T-cell (primary cell): ENCODE data around the gene IGFL2. TPM values are rescaled to one million over a fixed set of nuclear protein-coding genes. Genes with fewer than 3 reads are reported as not detected.
"Not testable (repeated sequence)": the region's sequence is repeated elsewhere in the genome, so short reads cannot be mapped to it uniquely, and the experiment has no call there.

Source experiments
- ATAC-seq, 4 experiments: fragments of 200-7000 bp in 3 of 4; fragments of 150-1000 bp in 1 of 4; cut with Tn5 transposase; replicated peaks in 1 of 4; 1 replicate in 3 of 4; 2 replicates in 1 of 4; pipeline ENCODE4 v1.10.0; 2021; ENCODE audit warnings: moderate library complexity in 3 of 4, mild to moderate bottlenecking in 2 of 4, moderate number of reproducible peaks in 1 of 4
- CTCF ChIA-PET, 2 donors: fragments of 300-600 bp; sonication (Branson Sonifier 250); formaldehyde crosslinking; loops; one replicate each; lab custom pipeline; 2022; ENCODE audit warnings: antibody characterized with exemption in 2 of 2; lab: Charles Lee
- POLR2A ChIA-PET, 2 donors: fragments of 300-600 bp; sonication (Branson Sonifier 250); formaldehyde crosslinking; loops; one replicate each; lab custom pipeline; 2022; ENCODE audit warnings: antibody characterized with exemption in 2 of 2; lab: Charles Lee
- DNase-seq, 35 experiments: peaks; one replicate each; pipeline versions ENCODE4 v3.0.0 to v3.0.0-alpha.2; 2013 to 2023
- H3K27ac ChIP-seq: one replicate; pipeline ENCODE4 v1.5.1; 2013; ENCODE audit warnings: low read length
- H3K27me3 ChIP-seq, 2 experiments: replicated peaks in 1 of 2; 1 replicate in 1 of 2; 2 replicates in 1 of 2; pipeline versions ENCODE4 v1.6.1 to v1.7.0; 2013; ENCODE audit warnings: low read length in 1 of 2, mixed read lengths in 1 of 2; ENCODE audit not compliant: control insufficient read depth in 2 of 2, insufficient read depth in 2 of 2; ENCODE audit errors: extremely low read depth in 1 of 2
- H3K36me3 ChIP-seq, 2 donors: 1 replicate in 1 of 2; 2 replicates in 1 of 2; pipeline versions ENCODE4 v1.6.1 to v1.7.0; 2013; ENCODE audit warnings: low read length in 1 of 2; ENCODE audit not compliant: control insufficient read depth in 2 of 2, insufficient read depth in 1 of 2; ENCODE audit errors: extremely low read depth in 1 of 2
- H3K4me1 ChIP-seq, 2 experiments: 1 replicate in 1 of 2; 2 replicates in 1 of 2; pipeline versions ENCODE4 v1.6.1 to v1.7.0; 2013; ENCODE audit warnings: low read length in 2 of 2, mixed read lengths in 1 of 2; ENCODE audit not compliant: insufficient read depth in 2 of 2, control insufficient read depth in 1 of 2; ENCODE audit errors: extremely low read depth in 1 of 2
- H3K4me3 ChIP-seq, 2 donors: 1 replicate in 1 of 2; 2 replicates in 1 of 2; pipeline versions ENCODE4 v1.5.1 to v1.7.0; 2013; ENCODE audit warnings: mild to moderate bottlenecking in 2 of 2, low read length in 1 of 2, moderate library complexity in 1 of 2; ENCODE audit not compliant: control insufficient read depth in 1 of 2; ENCODE audit errors: extremely low read depth in 1 of 2
- H3K9me3 ChIP-seq: 2 replicates; pipeline ENCODE4 v1.7.0; 2013
- H3K27ac Mint-ChIP-seq, 2 donors: one replicate each; pipeline ENCODE4 v1.8.0; 2020 to 2021; ENCODE audit warnings: mild to moderate bottlenecking in 2 of 2, mixed read lengths in 2 of 2
- H3K27me3 Mint-ChIP-seq, 2 donors: one replicate each; pipeline ENCODE4 v1.8.0; 2021 to 2022; ENCODE audit warnings: mixed read lengths in 2 of 2
- H3K36me3 Mint-ChIP-seq: one replicate; pipeline ENCODE4 v1.8.0; 2021; ENCODE audit warnings: mixed read lengths
- H3K4me1 Mint-ChIP-seq, 3 donors: one replicate each; pipeline ENCODE4 v1.8.0; 2020 to 2022; ENCODE audit warnings: mixed read lengths in 3 of 3, mild to moderate bottlenecking in 1 of 3
- H3K4me3 Mint-ChIP-seq, 3 donors: one replicate each; pipeline ENCODE4 v1.8.0; 2020 to 2022; ENCODE audit warnings: mild to moderate bottlenecking in 3 of 3, mixed read lengths in 3 of 3, moderate library complexity in 3 of 3
- H3K9me3 Mint-ChIP-seq, 3 donors: one replicate each; pipeline ENCODE4 v1.8.0; 2020 to 2022; ENCODE audit warnings: mixed read lengths in 3 of 3
- WGBS: methylation state at CpG from one replicate; pipeline ENCODE4 v1.1.5; 2013; ENCODE audit warnings: missing lambda C conversion rate; ENCODE audit not compliant: insufficient coverage; 5-methylcytosine and 5-hydroxymethylcytosine counted together
- total RNA-seq, 35 experiments: library from RNA in 6 of 35; stranded (reverse) in 6 of 35; fragments of 120-200 nt in 1 of 35; gene quantifications; one replicate each; pipeline versions ENCODE4 v1.2.1 to v1.2.4 and lab custom pipeline; 2013 to 2026

Gene IGFL2
- total RNA-seq, 5 donors from 2014 or later (not counting 1 experiment from before 2014, with no cell fraction given) = 0.32 TPM; not detected in 4

DNA sequence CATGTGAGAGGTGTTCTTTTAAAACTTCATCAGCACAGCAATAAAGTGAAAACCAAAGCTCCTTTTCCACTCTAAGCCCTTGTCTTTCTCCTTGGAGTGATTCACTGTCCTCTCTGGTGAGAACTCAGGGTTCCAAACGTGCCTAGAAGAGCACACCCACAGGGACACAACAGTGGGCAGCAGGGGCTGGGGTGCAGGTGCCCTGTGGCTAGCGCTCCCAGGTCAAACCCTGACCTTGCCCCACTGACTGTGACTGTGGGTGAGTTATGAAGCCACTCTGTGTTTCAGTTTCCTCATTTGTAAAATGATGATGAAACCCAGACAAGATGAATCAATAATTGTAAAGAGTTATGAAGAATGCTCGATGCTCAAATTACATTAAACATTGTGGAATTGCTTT lies 43.9 kb downstream of the IGFL2 start:
- Mint-ChIP-seq H3K36me3 (no peaks in the 10 kb centered on the region), H3K27ac (no peak overlapping the region), H3K9me3 (no peaks in the 10 kb centered on the region), H3K27me3 (peaks cover 44 to 67% of the 10 kb centered on the region in 2 donors), H3K4me1 (no peaks in the 10 kb centered on the region), H3K4me3 (no peak overlapping the region)
- no peak for ATAC-seq
- no peaks in the 10 kb centered on the region for H3K36me3 ChIP-seq
- 83% methylated on average over 1 of the region's 3 CpGs for WGBS
- ChIA-PET POLR2A (no interaction called here), CTCF (interaction anchor here (0.6 kb wide), 2 partner anchors 9 to 63 kb away, joined by 3 to 6 read pairs; no protein-coding TSS in a partner anchor)
- no peaks in the 10 kb centered on the region for H3K9me3 ChIP-seq
- no peak overlapping the region for H3K4me3 ChIP-seq
- no peak for DNase-seq
- peaks cover 0 to 69% of the 10 kb centered on the region in 2 experiments for H3K27me3 ChIP-seq
- no peaks in the 10 kb centered on the region for H3K4me1 ChIP-seq
- H3K27ac ChIP-seq = no peak overlapping the region

GRCh38 chr19:46192626-46192991 lies 44.6 kb downstream of the IGFL2 start:
- H3K27ac Mint-ChIP-seq, H3K9me3 Mint-ChIP-seq, H3K4me3 Mint-ChIP-seq, ATAC-seq, DNase-seq, H3K4me1 ChIP-seq, H3K4me3 ChIP-seq, H3K4me1 Mint-ChIP-seq, H3K9me3 ChIP-seq, CTCF ChIA-PET, H3K36me3 ChIP-seq, H3K27ac ChIP-seq, H3K36me3 Mint-ChIP-seq, POLR2A ChIA-PET: not testable (repeated sequence)
- no CpG with 5 or more reads among the region's 5 CpGs for WGBS
- peaks cover 0 to 75% of the 10 kb centered on the region in 2 experiments for H3K27me3 ChIP-seq
- H3K27me3 Mint-ChIP-seq = peaks cover 50 to 73% of the 10 kb centered on the region in 2 donors

DNA sequence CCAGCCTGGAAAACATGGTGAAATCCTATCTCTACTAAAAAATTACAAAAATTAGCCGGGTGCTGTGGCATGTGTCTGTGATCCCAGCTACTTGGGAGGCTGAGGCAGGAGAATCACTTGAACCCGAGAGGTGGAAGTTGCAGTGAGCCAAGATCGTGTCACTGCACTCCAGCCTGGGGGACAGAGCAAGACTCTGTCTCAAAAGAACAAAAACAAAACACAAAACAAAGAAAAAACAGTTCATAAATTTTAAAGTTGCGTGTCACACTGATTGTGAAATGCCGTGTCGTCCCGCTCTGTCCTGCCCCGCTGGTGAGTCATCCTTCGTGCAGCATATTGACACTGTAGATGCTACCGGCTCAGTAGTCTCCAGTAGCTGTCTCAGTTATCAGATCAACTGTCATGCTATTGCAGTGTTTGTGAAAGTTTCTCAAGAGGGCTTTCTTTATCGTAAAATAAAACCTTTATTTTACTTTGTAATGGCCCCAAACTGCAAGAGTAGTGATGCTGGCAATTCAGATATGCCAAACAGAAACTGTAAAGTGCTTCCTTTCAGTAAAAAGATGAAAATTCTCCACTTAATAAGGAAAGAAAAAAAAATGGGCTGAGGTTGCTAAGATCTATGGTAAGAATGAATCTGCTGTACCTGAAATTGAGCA lies 45.1 kb downstream of the IGFL2 start:
- peak in 2 of 4 experiments; percentile 34 to 61 for ATAC-seq
- ChIA-PET POLR2A (no interaction called here), CTCF (no interaction called here)
- H3K4me3 Mint-ChIP-seq = no peak overlapping the region
- no peaks in the 10 kb centered on the region for H3K36me3 Mint-ChIP-seq
- no peak overlapping the region for H3K27ac ChIP-seq
- no peaks in the 10 kb centered on the region for H3K36me3 ChIP-seq
- no peak overlapping the region for H3K4me3 ChIP-seq
- H3K4me1 ChIP-seq = no peaks in the 10 kb centered on the region
- no peaks in the 10 kb centered on the region for H3K9me3 Mint-ChIP-seq
- peaks cover 48 to 73% of the 10 kb centered on the region in 2 donors for H3K27me3 Mint-ChIP-seq
- no peak overlapping the region for H3K27ac Mint-ChIP-seq
- peak in 5 of 35 experiments; percentile 7 to 27 (median 11) for DNase-seq
- peaks cover 0 to 76% of the 10 kb centered on the region in 2 experiments for H3K27me3 ChIP-seq
- no peaks in the 10 kb centered on the region for H3K4me1 Mint-ChIP-seq
- no peaks in the 10 kb centered on the region for H3K9me3 ChIP-seq
- 88% methylated on average over 6 of the region's 11 CpGs for whole genome bisulfite sequencing

DNA sequence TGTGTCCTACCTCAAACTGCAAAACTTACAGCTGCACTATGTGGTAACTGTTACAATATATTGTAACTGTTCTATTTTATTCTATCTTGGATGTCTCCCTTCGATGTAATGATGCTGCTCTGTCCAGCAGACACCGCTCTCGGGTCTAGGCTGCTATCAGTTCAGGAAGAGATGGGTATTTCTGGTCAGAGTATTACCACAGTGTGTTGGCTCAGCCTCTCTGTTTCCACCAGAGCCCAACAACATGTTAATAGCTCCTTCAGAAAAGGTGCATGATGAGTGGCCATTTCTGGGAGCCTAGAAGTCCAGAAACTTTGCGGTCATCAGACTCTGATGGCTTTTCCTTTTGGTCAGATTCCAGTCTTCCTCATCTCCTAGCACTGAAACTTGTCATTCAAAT lies 45.6 kb downstream of the IGFL2 start:
- no peaks in the 10 kb centered on the region for H3K4me1 ChIP-seq
- peaks cover 0 to 71% of the 10 kb centered on the region in 2 experiments for H3K27me3 ChIP-seq
- CTCF ChIA-PET = no interaction called here
- no peak overlapping the region for H3K4me3 Mint-ChIP-seq
- H3K4me3 ChIP-seq = no peak overlapping the region
- no peaks in the 10 kb centered on the region for H3K9me3 Mint-ChIP-seq
- WGBS = 70% methylated on average over 3 of the region's 4 CpGs
- H3K4me1 Mint-ChIP-seq = no peaks in the 10 kb centered on the region
- no peaks in the 10 kb centered on the region for H3K36me3 ChIP-seq
- H3K27ac Mint-ChIP-seq = no peak overlapping the region
- H3K36me3 Mint-ChIP-seq = no peaks in the 10 kb centered on the region
- POLR2A ChIA-PET = no interaction called here
- peaks cover 45 to 71% of the 10 kb centered on the region in 2 donors for H3K27me3 Mint-ChIP-seq
- ATAC-seq (no peak), DNase-seq (no peak)
- no peaks in the 10 kb centered on the region for H3K9me3 ChIP-seq
- H3K27ac ChIP-seq = no peak overlapping the region

- Mint-ChIP-seq H3K36me3 (no peaks in the 10 kb centered on the region), H3K9me3 (no peaks in the 10 kb centered on the region), H3K27me3 (peaks cover 39 to 59% of the 10 kb centered on the region in 2 donors), H3K4me3 (no peak overlapping the region), H3K4me1 (no peaks in the 10 kb centered on the region), H3K27ac (no peak overlapping the region)
- ATAC-seq (no peak), DNase-seq (no peak)
- CTCF ChIA-PET = interaction anchor here in 1 of 2 donors (0.6 kb wide), 1 partner anchor 493 kb away, joined by 3 read pairs; no protein-coding TSS in a partner anchor
- H3K36me3 ChIP-seq = no peaks in the 10 kb centered on the region
- WGBS = 92% methylated on average over 2 of the region's 3 CpGs
- no peaks in the 10 kb centered on the region for H3K4me1 ChIP-seq
- H3K9me3 ChIP-seq = no peaks in the 10 kb centered on the region
- H3K27me3 ChIP-seq = peaks cover 0 to 64% of the 10 kb centered on the region in 2 experiments
- POLR2A ChIA-PET = no interaction called here
- H3K27ac ChIP-seq = no peak overlapping the region
- no peak overlapping the region for H3K4me3 ChIP-seq
These were observed 47.1 kb downstream of the IGFL2 start for GRCh38 chr19:46195104-46195503.

- H3K36me3 Mint-ChIP-seq, H3K4me1 Mint-ChIP-seq, H3K4me3 ChIP-seq, ATAC-seq, H3K27ac Mint-ChIP-seq, H3K27ac ChIP-seq, CTCF ChIA-PET, H3K9me3 Mint-ChIP-seq, POLR2A ChIA-PET, H3K4me3 Mint-ChIP-seq, H3K36me3 ChIP-seq, H3K9me3 ChIP-seq, H3K4me1 ChIP-seq, DNase-seq: not testable (repeated sequence)
- H3K27me3 ChIP-seq = peaks cover 0 to 57% of the 10 kb centered on the region in 2 experiments
- WGBS = 23% methylated on average over 2 of the region's 7 CpGs
- peaks cover 34 to 52% of the 10 kb centered on the region in 2 donors for H3K27me3 Mint-ChIP-seq
These were observed 47.9 kb downstream of the IGFL2 start for GRCh38 chr19:46195919-46196318.
